Choroid plexus epithelial cell (primary cell): ENCODE measurements around the gene FASTKD2.
"Not testable (repeated sequence)": the region's sequence is repeated elsewhere in the genome, so short reads cannot be mapped to it uniquely, and the experiment has no call there.

Experiments used
- DNase-seq: peaks from one replicate; pipeline ENCODE4 v3.0.0-alpha.2; 2010; ENCODE audit warnings: low read depth
- H3K4me3 ChIP-seq: 2 replicates; pipeline ENCODE4 v1.5.1; 2011; ENCODE audit warnings: low read depth, mild to moderate bottlenecking, control low read depth, low read length, moderate library complexity
- CTCF ChIP-seq: conservative IDR thresholded peaks from 2 replicates; pipeline ENCODE4 v1.5.1; 2011; ENCODE audit warnings: low read depth, mild to moderate bottlenecking, control low read depth, inconsistent platforms, low read length, moderate library complexity

FASTKD2 gene

DNA sequence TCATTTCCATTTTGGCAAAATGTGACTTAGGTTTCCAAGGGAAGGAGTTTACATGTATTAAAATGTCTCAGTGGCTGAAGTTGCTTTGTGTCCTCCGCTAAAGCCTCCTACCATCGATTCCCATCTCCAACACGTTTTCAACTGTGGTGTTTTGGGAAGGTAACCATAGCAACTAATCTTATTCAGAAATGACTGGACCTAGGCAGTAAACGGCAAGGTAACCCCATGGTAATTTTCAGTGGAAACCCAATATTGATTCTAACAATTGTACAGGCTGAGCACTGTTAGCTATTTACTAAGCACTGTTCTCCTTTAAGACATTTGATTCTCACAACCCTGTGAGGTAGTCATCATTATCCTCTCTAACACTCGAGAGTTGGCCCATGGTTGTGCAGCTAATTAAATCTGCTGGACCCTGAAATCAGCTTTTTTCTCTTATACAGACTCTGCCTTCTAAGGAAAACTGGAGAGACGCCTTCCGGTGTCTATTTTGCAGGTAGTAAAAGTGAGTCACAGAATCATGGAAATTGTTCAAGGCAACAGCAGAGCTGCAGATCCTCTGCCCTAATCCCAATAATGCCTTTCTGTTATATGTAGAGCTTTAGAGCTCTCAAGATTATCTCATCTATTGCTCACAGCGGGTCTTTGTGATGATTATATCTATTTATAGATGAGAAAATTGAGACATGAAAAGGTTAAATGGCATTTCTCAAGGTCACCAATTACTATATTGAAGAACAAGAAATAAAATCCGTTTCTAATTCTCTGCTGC is 36.2 kb downstream of the FASTKD2 start:
- DNase-seq: no peak
- no peak for TF ChIP-seq CTCF

DNA sequence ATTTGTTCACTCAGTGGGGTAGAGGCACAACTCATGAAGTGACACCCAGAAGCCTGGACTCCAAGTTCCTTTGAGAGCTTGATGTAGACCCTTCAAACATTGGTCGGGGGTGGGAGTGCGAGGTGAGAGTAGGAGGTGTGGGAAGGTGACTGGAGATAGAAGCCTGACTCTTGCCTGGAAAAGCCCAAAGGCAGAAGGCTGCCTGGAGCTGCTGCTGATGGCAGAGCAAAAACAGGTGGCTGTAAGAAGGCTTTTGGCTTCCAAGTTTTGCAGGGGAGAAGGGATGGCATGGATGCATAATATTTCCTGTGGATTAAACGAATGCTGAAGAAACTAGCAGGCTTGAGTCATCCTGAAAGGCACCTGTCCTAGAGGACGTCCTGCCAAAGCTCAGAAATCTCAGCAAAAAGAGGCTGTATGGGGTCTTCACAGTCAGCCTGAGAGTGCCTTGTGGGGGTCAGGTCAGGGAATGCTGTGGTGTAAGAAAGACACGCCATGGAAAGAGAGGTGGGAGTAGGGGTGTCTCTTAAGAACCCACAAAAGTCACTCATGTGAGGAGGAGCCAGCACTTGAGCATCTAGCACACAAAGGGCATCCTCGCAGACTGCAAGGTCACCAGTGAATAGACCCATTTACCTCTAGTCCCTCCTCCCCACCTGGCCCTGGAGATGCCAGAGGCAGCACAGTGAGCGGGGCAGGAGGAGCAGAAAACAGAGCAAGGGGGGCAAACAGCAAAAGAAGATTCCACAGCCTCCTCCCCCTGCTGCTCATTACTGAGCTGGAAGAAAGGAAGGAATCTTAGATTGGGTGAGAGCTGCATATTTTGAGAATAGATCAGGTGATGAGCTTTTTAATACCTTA is 37.5 kb downstream of the FASTKD2 start:
- no peak for TF ChIP-seq CTCF
- no peak overlapping the region for H3K4me3 ChIP-seq
- DNase-seq: no peak

More for the DNA sequence above, 36.2 kb downstream of the FASTKD2 start:
- H3K4me3 ChIP-seq: no peak overlapping the region

GRCh38 chr2:206804326-206804725 is 38.9 kb downstream of the FASTKD2 start:
- no peak overlapping the region for H3K4me3 ChIP-seq
- no peak for TF ChIP-seq CTCF
- no peak for DNase-seq

DNA sequence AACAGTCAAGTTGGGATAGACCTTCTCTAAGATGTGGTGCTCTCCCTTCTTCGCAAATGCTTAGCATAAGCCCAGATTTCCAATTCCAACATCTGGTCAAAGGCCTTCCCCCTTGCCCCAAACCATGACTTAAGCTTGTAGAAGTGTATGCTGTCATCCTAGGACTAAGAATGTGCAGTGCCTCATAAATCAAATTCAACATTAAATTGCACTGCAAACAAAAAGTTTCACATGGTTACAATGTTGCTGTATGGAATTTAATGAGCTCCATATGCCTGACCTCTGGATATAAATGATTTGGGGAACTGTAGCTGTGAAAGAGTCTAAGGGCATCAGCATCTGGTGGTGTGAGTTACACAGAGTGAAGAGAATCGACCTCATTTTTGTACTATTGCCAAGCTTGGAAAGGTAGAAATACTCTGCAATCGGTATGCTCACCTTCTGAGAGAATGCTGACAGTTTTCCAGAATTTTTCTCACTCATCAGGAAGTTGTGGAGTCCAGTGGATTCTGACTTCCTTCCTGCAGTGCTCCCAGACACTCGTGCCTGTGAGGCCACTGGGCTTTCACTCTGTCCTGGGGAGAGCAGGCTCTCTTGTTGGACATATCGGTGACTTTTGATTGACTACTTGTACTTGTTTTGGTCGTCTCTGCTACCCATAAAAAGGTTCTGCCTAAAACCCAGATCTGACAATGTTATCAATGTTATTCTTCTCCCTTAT is 40.6 kb downstream of the FASTKD2 start:
- no peak overlapping the region for H3K4me3 ChIP-seq
- no peak for TF ChIP-seq CTCF
- no peak for DNase-seq

GRCh38 chr2:206807624-206808023 is 42.2 kb downstream of the FASTKD2 start:
- not testable (repeated sequence) for H3K4me3 ChIP-seq, DNase-seq

GRCh38 chr2:206812471-206812870 is 47.1 kb downstream of the FASTKD2 start:
- not testable (repeated sequence) for H3K4me3 ChIP-seq, DNase-seq

DNA sequence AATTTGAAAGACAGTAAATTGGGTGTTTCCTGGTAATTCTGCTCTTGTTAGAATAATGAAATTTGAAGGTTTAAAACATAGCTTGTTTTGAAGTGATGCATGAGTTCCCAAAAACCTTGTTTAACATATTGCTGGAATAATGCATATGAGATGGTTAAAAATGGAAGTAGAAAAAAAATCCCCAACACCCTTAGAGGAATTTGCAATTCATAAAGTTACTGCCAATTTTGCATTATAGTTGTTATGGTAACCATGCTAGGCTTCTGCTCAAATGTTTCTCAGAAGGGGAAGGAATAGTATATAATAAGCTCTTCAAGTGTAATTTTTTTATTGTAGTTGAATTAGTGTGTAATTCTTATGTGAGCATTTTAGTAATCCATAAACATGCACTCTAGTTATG is 49.1 kb downstream of the FASTKD2 start:
- H3K4me3 ChIP-seq: no peak overlapping the region
- no peak for DNase-seq
- no peak for TF ChIP-seq CTCF
